ENCODE data around the gene FZD10. TPM values are rescaled to one million over a fixed set of nuclear protein-coding genes. Genes with fewer than 3 reads are reported as not detected.

The FZD10 gene
- total RNA-seq, 1 donor from 2014 or later, result 0.05 TPM

- DNase-seq (ENCODE audit: low read depth), result peak; percentile 3
These were observed 50.2 kb downstream of the FZD10 start for GRCh38 chr12:130212384-130212989.

GRCh38 chr12:130213249-130213648 is 51.0 kb downstream of the FZD10 start:
- DNase-seq (ENCODE audit: low read depth), result no peak

GRCh38 chr12:130214686-130215395 is 52.6 kb downstream of the FZD10 start:
- no peak for DNase-seq (ENCODE audit: low read depth)

Other genes starting within 250 kb of the FZD10 start
- not detected in 2 replicates for gene PIWIL1, start 175.4 kb downstream of the FZD10 start, total RNA-seq